GDM1 (cell line): ENCODE data around the gene PADI3.

Experiments used
- DNase-seq: peaks from one replicate; lab custom pipeline; 2025; lab: John Stamatoyannopoulos, UW

Gene PADI3

DNA sequence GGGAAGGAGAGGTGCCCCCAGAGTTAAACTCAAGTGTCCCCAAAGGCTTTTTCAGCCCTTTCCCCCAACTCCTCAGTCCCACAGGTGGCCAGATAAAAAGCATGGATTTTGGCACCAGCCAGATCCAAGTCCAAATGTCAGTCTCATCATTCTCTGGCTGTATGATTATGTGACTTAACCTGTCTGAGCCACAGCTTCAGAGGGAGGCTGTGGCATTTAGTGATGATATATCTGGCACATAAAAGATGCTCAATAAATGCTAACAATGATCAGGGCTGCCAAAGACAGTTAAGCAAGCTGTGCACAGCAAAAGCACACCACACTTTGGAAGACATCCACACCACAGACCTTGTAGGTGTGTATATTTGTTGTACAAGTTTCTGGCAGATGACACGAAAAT is 5.6 kb upstream of the PADI3 start:
- DNase-seq = no peak

DNA sequence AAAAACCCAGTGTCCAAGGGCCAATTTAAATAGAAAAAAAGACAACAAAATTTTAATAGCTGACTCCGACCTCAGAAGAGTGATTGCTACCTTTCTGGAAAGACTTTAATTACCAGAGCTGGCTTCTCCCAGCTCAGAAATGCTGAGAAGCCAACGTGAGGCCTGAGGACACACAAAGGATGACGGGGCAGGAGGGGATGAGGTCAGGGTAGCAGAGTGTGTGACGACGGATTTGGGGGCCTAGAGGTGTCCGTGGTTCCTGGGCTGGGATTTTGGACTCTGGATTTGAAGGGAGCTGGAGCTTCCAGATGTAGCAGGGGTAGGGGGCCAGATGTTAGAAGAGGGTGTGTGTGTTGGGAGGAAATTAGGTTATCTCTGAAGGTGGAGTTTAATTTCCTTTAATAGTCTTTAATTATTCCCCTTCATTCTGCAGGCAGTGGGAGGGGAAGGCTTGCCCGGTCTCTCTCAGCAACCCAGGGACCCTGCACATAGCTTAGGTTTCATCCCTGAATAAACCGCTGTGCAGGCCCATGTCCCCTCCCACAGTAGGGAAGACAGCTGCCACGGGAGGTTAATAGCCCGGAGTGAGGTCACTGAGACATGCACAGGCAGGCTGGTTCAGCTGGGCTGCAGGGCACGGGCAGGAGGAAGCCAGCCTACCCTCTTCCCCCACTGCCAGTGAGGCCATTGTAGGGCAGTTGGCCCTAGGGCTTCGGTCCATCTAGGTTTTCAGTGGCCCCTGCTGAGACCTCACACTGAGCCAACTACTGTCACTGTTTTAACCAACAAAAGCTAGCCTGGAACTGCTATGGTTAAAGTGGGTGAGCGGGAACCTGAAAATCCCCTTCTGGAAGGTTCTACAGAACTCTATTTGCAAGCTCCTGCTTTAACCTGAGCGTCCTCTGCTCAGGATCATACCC is 3.8 kb upstream of the PADI3 start:
- DNase-seq = no peak

DNA sequence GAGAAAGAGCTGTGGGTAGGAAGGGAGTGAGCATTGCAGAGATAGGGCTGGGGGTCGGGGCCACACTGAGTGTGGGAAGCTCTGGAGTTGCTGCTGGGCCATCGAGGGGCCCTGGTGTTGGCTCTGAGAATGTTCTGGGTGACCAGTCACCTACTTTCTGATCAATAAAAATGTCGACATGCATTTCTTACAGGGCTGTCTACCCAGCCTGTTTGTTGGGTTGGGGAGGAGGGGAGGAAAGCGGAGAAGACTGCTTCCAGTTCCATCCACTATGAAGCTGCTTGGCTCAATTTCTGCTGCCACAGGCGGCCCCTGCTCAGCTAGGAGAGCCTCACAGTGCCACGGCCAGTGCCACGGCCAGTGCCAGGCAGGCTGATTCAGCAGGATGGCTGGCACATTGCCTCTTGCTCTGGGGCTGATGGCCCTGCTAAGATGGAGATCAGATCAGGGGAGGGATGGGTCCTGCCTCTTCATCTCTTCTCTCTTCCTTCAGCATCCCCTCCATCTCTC is 3.0 kb upstream of the PADI3 start:
- DNase-seq = no peak

- no peak for DNase-seq
These were observed 1.9 kb upstream of the PADI3 start for GRCh38 chr1:17246971-17247370.

- peak; percentile 41 for DNase-seq
These were observed 1.7 kb downstream of the PADI3 start for GRCh38 chr1:17250601-17251000.

- DNase-seq = no peak
These were observed 2.3 kb downstream of the PADI3 start for GRCh38 chr1:17251246-17251645.

DNA sequence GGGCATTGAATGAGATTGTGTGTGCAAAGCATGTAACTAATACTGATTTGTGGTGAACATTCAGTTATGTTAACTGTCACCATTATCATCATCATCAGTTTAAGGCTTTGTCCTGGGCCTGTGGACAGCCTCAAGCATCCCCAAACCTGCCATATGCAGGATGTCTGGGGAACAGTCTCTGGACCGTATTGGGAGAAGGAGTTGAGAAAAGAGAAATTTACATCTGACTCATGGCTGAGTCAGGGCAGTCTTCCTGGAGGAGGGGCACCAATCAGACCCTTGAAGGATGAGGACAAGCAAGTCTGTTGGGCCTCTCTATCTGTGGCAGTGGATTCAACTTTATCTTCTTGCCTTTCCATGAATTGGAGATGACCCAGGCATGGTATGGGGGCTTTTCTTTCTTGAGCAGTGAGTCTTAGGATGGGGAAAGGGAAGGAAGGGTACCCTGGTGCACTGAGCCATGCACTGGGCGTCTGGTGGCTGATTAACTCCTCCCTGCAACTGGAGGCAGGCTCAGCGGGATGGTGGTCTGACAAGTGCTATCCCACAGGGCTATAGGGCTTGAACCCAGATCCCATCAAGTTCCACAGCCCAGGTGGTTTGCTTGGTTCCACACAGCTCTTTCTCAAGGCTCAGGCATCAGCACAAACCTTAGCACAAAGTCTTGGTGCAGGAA is 2.9 kb downstream of the PADI3 start:
- DNase-seq = no peak

GRCh38 chr1:17255336-17255735 is 6.4 kb downstream of the PADI3 start:
- no peak for DNase-seq

GRCh38 chr1:17258116-17258757 is 9.3 kb downstream of the PADI3 start:
- DNase-seq = no peak

GRCh38 chr1:17258758-17259130 is 9.8 kb downstream of the PADI3 start:
- DNase-seq = no peak

- no peak for DNase-seq
These were observed 10.5 kb downstream of the PADI3 start for GRCh38 chr1:17259233-17259873.

- DNase-seq = no peak
These were observed 11.4 kb downstream of the PADI3 start for GRCh38 chr1:17260264-17260663.

GRCh38 chr1:17260738-17261137 is 11.8 kb downstream of the PADI3 start:
- DNase-seq = no peak

- DNase-seq = no peak
These were observed 15.0 kb downstream of the PADI3 start for GRCh38 chr1:17263936-17264335.

DNA sequence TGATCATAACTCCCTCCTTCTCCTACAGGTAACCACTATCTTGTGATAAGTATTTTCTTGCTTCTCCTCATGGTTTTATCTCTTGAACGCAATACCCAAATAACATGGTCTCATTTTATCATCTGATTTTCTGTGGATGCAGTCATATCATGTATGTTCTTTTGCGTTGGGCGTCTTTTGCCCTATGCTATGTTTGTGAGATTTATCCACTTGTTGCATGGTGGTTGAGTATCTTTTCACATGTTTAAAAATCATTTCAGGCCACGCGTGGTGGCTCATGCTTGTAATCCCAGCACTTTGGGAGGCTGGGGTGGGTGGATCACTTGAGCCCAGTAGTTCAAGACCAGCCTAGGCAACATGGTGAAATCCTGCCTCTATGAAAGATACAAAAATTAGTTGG is 15.6 kb downstream of the PADI3 start:
- no peak for DNase-seq

GRCh38 chr1:17265162-17265561 is 16.3 kb downstream of the PADI3 start:
- DNase-seq = no peak

DNA sequence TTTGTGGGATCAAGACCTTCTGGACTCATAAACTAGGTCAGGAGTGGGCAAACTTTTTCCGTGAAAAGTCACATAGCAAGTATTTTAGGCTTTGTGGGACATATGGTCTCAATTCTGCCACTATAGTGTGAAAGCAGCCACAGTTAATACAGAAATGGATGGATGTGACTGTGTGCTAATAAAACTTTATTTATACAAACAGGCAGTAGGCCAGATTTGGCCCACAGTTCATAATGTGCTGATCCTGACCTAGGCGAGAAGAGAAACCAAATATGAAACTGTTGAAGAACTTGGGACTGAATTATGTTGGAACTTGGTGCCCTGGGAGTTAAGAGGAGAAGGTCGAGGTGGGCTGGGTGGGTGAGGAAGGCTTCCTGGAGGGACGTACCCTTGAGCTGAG is 17.1 kb downstream of the PADI3 start:
- DNase-seq = no peak

DNA sequence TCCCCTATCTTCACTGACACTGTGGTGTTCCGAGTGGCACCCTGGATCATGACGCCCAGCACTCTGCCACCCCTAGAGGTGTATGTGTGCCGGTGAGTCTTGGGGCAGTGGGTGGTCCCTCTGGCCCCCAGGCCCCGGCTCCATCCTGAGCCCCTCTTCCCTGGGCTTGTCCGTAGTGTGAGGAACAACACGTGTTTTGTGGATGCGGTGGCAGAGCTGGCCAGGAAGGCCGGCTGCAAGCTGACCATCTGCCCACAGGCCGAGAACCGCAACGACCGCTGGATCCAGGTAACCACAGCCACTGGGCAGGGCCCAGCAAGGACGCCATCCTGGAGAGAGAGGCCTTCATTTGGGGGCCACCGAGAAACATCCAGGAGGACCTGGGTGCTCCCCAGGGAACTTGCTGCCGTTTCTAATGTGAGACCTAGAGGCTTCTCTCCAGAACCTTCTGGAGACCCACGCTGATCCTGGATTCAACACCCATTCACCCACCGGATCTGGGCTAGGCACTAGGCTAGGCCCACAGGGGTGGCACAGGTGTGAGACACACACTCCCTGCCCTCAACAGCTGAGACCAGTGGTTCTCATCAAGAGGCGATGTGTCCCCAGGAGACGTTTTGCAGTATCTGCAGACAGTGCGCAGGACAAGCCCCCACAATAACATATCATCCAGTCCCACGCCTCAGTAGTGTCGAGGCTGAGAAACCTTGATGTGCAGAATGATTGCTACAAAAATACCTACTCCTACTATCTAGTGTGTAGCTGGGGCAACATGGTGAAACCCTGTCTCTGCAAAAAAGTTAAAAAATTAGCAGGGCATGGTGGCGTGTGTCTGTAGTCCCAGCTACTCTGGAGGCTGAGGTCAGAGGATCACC is 22.2 kb downstream of the PADI3 start:
- DNase-seq = no peak

DNA sequence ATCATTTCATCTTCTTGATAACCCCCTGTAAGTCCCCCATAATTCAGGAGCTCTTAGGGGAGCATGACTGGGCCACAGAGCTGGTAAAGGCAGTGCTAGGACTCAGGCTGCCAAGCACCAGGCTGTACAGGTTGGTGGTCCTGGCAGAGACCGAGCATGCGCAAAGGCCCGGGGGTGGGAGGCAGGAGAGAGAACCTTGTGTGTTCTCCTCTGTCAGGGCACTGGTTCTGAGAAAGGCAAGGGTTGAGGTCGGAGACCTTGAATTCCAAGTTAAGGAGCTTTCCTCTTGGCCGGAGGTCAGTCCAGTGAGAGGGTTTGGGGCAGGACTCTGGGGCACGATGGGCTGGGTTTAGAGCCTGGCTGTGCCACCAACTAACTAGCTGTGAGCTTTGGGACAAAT is 23.2 kb downstream of the PADI3 start:
- DNase-seq = no peak

DNA sequence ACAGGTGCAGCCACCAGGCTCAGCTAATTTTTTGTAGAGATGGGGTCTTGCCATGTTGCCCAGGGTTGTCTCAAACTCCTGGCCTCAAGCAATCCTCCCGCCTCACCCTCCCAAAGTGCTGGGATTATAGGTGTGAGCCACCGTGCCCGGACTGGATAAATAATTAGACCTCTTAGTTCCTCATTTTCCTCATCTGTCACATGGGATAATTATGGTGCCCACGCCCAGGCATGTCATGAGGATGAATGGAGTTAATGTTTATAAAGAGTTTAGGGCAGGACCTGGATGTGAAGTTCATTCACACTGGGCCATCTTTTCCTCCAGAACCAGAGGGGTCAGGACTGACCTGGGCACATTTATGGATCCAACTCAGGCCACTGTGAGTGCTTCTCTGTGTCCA is 23.7 kb downstream of the PADI3 start:
- DNase-seq = no peak

GRCh38 chr1:17273096-17273495 is 24.2 kb downstream of the PADI3 start:
- no peak for DNase-seq
